SKM-1 (cell line): Measurements from ENCODE around the gene LMTK3.

ENCODE experiments used
- DNase-seq: peaks from one replicate; lab custom pipeline; 2025; ENCODE audit not compliant: unreplicated experiment; lab: John Stamatoyannopoulos, UW

Gene LMTK3

DNA sequence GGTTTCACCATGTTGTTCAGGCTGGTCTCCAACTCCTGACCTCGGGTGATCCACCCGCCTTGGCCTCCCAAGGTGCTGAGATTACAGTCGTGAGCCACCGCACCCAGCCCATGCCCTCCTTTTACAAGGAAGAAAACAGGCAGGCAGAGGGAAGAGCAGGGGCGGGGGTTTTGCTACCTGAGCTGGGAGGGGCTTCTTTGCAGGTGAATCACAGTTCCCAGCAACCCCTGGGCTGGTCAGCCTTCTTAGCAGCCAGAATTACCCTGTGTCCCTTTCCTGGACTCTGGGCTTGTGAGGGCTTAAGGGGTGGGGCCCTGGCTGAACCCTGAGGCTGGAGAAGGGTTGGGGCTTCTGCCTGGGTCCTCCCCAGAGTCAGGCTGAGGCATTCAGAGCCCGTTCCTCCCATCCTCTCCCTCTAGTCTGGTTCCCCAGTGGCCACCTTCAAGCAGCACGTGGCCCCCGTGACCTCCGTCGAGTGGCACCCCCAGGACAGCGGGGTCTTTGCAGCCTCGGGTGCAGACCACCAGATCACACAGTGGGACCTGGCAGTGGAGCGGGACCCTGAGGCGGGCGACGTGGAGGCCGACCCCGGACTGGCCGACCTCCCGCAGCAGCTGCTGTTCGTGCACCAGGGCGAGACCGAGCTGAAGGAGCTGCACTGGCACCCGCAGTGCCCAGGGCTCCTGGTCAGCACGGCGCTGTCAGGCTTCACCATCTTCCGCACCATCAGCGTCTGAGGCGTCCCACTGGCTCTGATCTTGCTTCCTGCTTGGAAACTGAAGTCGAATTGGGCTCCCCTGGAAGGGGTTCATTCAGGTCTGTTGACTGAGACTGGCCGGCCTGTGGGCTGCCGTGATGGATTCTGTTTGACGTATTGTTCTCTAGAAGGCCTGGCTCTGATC is 59.1 kb downstream of the LMTK3 start:
- DNase-seq: no peak

DNA sequence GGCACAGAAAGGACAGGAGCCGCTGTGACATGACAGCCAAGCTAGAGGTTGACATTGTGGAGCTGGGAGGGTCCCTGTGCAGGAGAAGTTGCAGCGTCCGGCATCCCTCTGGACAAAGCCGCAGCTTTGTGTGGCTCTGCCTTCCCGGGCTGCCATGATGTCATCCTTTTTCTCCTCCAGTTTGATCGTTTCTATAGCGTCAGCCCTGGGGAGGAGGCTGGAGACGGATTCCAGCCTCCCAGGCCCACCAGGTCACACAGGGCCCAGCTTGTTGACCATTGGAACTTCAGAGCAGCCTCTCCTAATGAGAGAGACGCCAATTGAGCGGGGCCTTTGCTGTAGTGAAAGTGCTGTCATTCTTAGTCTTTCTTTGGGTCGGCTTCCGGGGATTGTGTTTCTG is 60.0 kb downstream of the LMTK3 start:
- no peak for DNase-seq

DNA sequence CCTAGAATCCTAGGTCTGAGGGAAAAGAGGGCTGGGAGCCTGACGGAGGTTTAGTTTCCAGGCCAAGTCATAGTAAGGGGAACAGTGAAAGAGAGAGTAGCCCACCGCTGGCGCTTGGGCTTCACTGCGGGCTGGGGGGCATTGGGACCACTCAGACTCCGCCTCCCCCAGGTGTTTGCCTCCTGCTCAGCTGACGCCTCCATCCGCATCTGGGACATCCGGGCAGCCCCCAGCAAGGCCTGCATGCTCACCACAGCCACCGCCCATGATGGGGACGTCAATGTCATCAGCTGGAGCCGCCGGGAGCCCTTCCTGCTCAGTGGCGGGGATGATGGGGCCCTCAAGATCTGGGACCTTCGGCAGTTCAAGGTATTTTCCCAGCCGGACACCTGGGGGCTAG is 60.8 kb downstream of the LMTK3 start:
- no peak for DNase-seq

DNA sequence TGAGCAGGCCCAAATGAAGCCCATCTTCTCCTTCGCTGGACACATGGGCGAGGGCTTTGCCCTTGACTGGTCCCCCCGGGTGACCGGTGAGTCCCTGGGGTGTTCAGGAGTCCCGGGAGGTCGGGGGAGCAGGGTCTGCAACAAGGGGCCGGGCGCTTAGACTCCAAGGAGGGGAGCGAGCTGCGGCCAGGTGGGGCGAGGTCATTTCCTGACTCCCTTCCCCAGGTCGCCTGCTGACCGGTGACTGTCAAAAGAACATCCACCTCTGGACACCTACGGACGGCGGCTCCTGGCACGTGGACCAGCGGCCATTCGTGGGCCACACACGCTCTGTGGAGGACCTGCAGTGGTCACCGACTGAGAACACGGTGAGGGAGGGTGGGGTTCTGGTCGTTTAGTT is 61.2 kb downstream of the LMTK3 start:
- no peak for DNase-seq

DNA sequence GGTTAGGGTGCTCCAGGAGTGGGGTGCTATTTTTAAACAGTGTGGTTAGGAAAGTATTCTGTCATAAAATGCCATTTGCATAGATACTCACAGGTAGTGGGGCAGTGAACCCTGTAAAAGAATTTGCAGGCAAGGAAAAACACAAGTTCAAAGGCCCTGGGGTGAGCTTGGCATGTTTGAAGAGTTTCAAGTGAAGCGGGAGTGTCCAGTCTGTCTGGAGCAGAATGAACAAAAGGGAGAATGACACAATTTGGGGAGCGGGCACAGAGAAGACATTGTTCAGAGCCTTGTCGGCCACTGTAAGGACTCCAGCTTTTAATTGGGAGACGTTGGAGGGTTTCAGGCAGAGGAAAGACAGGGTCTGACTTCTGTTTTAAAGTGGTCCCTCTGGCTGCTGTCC is 63.1 kb downstream of the LMTK3 start:
- no peak for DNase-seq

DNA sequence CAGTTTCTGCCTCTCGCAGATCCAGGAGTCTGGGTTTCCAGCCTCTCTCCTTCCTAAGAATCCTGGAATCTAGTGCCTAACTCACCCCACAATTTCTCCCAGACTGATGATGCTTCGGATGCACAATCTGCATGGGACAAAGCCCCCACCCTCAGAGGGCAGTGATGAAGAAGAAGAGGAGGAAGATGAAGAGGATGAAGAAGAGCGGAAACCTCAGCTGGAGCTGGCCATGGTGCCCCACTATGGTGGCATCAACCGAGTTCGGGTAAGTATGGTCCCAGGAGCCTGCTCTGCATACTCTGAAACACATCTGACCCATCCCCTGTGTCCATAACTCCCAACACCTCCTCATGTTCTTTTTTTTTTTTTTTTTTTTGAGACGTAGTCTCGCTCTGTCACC is 65.1 kb downstream of the LMTK3 start:
- no peak for DNase-seq

DNA sequence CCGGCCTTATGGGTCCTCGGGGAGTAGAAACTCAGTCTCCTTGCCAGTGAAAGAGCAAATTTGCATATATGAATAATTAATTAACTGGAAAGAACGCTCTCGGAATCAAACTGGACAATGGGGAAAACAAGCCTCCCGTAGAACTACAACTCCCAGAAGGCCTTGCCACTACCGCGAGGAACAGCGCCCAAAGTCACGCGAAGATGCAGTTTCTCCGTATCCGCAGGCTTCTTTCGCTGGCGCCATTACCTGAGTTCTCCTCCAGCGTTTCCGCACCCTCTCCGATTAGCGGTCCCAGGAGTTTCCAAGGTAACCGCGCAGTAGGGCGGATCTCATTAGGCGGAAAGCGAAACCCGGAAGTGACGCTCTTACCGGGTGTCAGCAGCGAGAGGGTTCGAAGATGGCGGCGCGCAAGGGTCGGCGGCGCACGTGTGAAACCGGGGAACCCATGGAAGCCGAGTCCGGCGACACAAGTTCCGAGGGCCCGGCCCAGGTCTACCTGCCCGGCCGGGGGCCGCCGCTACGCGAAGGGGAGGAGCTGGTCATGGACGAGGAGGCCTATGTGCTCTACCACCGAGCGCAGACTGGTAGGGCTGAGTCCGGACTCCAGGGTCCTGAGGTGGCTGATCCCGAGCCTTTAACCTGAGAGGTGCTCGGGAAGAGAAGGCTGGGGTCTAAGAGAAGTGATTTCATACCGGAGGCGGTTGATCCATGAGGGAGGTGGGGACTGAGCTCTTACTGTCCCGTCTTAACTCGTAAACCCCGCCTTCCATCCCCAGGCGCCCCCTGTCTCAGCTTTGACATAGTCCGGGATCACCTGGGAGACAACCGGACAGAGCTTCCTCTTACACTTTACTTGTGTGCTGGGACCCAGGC is 65.8 kb downstream of the LMTK3 start, which contains the start of gene GRWD1:
Gene GRWD1 (plus strand): TSS at position 378 of the 876 bp plus-strand sequence. CDS start 23 bp downstream, at position 401.
- DNase-seq: peak; percentile 75

DNA sequence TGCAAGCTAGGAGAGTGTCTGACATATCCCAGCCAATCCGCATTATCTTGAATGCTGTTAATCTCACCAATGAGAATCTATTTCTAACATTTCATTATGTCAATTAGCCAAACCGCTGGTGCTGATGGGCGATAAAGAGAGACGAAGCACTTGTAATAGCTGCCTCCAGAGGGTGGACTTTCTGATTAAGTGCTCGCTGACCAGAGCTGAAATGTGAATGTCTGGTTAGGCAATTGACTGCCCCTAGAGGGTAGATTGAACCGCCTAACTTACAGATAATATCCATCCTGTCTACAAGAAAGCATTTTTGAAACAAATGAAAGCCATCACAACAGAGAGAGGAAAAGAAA is 66.4 kb downstream of the LMTK3 start:
- DNase-seq: peak; percentile 28

DNA sequence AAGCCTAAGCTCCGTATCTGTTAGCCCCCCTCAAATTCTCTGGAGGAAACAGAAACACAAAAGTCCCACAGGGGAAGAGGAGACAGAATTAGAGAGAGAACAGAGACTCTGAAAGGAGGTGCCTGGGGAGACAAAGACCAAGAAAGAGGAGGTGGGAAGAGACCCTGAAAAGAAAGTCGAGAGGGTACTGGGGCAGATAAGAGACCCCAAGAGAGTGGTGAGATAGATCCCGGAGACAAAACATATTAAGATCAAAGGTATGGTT is 66.8 kb downstream of the LMTK3 start:
- DNase-seq: no peak

DNA sequence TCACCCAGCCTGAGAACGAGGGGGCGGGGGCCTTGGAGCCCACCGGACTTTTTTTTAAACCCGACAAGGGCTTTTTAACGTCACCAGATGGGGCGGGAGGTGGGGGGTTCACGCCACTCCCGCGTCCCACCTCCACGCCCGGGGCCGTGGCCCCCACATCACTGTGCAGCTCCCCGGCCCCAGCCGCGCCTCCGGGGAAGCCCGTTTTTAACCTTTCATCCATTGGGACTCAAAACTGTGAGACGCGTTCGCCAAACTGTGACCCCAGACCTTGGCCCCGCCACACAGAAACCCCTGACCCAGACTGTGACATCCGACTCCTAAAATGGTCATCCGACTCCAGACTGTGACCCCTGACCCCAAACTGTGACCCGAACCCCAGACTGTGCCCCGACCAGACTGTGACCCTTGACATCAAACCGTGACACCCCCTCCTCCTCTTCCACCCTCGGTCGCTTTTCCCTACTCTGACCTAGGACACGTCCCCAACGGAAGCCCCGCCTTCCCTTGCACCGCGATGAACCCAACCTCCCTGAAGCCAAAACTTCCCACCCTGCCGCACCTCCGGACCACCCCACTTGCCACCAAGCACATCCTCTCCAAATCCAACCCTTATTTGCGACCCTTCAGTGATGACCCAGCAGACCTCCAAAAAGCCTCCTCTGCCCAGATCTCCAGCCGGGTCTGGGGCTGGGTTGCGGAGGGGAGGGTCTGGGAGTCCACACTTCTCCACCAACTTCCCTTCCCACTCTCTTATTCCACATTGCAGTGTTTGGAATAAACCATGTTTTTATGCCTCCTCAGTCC is 67.3 kb downstream of the LMTK3 start:
- no peak for DNase-seq

DNA sequence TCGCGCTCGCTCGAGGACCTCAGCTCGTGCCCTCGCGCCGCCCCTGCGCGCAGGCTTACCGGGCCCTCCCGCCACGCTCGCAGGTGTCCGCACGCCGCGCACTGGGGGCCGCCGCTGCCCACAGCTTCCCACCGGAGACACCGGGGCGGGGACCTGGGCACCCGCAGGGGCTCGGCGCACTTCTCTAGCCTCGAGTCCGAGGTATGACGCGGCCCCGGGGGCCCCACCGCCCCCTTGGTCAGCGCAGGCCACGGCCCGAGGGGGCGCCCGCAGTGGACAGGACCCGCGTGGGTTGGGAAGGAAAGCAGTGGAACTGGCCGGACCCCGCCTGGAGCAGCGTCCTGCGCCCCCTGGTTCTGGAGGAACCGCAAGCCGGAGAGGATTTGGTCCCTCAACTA is 67.9 kb downstream of the LMTK3 start:
- DNase-seq: no peak

DNA sequence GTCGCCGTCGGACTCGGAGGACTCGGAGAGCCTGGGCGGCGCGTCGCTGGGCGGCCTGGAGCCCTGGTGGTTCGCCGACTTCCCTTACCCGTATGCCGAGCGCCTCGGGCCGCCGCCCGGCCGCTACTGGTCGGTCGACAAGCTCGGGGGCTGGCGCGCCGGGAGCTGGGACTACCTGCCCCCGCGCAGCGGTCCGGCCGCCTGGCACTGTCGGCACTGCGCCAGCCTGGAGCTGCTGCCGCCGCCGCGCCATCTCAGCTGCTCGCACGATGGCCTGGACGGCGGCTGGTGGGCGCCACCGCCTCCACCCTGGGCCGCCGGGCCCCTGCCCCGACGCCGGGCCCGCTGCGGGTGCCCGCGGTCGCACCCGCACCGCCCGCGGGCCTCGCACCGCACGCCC is 68.4 kb downstream of the LMTK3 start:
- DNase-seq: no peak

DNA sequence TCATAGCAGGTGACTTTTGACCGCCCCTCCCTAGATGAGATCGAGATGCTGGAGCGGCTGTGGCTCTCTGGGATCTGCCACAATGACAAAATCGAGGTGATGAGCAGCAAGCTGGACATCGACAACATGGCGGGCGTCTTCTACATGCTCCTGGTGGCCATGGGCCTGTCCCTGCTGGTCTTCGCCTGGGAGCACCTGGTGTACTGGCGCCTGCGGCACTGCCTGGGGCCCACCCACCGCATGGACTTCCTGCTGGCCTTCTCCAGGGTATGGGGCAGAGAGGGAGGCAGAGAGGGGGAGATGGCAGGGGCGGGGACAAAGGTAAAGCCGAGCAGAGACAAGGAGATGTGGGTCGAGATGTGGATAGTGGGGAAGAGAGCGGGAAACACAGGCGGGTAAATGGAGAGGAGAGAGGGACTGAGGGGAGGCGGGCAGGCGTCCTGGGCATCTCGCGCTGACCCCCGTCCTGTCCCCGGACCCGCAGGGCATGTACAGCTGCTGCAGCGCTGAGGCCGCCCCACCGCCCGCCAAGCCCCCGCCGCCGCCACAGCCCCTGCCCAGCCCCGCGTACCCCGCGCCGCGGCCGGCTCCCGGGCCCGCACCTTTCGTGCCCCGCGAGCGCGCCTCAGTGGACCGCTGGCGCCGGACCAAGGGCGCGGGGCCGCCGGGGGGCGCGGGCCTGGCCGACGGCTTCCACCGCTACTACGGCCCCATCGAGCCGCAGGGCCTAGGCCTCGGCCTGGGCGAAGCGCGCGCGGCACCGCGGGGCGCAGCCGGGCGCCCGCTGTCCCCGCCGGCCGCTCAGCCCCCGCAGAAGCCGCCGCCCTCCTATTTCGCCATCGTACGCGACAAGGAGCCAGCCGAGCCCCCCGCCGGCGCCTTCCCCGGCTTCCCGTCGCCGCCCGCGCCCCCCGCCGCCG is 69.3 kb downstream of the LMTK3 start:
- DNase-seq: no peak

DNA sequence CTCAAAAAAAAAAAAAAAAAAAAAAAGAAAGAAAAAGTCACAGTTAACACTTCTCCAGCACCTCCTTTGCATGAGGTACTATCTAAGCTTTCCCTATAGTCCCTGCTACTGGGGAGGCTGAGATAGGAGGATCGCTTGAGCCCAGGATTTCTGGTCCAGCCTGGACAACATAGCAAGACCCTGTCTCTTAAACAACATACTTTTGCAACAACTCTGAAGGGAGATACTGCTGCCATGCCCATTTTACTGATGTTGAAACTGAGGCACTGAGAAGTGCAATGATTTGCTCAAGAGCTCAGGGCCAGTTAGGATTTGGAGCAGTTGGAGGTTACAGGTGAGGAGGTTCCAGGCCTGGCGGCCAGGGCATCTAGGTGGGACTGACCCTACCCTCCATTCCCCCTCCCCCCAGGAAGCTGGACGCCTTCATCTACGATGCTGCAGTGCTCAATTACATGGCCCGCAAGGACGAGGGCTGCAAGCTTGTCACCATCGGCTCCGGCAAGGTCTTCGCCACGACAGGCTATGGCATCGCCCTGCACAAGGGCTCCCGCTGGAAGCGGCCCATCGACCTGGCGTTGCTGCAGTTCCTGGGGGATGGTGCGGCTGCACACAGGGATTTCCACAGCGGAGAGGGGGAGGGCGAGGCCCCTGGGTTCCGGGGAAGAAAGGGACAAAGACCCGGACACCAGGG is 70.1 kb downstream of the LMTK3 start:
- no peak for DNase-seq

DNA sequence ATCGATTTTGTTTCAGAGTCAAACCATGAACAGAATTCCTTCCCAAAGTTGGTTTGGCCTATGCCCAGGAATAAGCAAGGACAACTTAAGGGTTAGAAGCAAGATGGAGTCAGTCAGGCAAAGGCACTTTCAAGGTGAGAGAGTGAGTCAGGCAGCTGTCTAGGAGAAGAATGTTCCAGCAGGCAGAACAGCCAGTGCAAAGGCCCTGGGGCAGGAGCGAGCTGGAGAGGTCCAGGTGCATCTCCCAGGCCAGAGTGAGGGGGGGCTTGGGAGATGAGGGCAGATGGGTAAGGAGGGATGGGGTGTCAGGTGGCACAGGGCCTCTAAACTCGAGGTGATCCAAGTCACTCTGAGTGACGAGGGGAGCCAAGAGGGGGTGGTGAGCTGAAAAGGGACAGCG is 75.0 kb downstream of the LMTK3 start:
- DNase-seq: no peak
